K562 (cell line): ENCODE data around the gene SLC44A1. TPM values are rescaled to one million over a fixed set of nuclear protein-coding genes. Genes with fewer than 3 reads are reported as not detected.
A peak's percentile ranks its signal among the peaks of the same experiment; 100 is the strongest.

ENCODE experiments used
- CTBP1 ChIP-seq: fragments of 450-650 bp; IDR thresholded peaks from 2 replicates; pipeline ENCODE4 v1.6.1; 2016; ENCODE audit warnings: borderline replicate concordance
- EGR1 ChIP-seq: fragments of 450-650 bp; conservative IDR thresholded peaks from 2 replicates; pipeline ENCODE4 v1.6.1; 2017; ENCODE audit warnings: mild to moderate bottlenecking
- GTF2F1 ChIP-seq: IDR thresholded peaks from 2 replicates; pipeline ENCODE4 v1.6.1; 2011; ENCODE audit warnings: low read depth, low read length, improper control_type of control experiment
- HNRNPK ChIP-seq: fragments of 200-400 bp; formaldehyde crosslinking; IDR thresholded peaks from one replicate; pipeline ENCODE4 v1.6.1; 2018; ENCODE audit warnings: mild to moderate bottlenecking, low read depth, low read length; ENCODE audit not compliant: poor library complexity, severe bottlenecking
- IFI16 ChIP-seq: fragments of 250-450 bp; sonication (Bioruptor Pico); IDR thresholded peaks from 2 replicates; pipeline ENCODE4 v2.1.2; 2022; ENCODE audit warnings: mild to moderate bottlenecking, inconsistent platforms
- MTA2 ChIP-seq: fragments of 450-650 bp; IDR thresholded peaks from 2 replicates; pipeline ENCODE4 v1.6.1; 2016; ENCODE audit warnings: low read depth
- NFATC3 ChIP-seq: fragments of 450-650 bp; IDR thresholded peaks from 2 replicates; pipeline ENCODE4 v1.6.1; 2017; ENCODE audit warnings: mild to moderate bottlenecking
- PHF21A ChIP-seq: fragments of 450-650 bp; IDR thresholded peaks from 2 replicates; pipeline ENCODE4 v1.6.1; 2017; ENCODE audit warnings: low read depth, borderline replicate concordance
- RBM14 ChIP-seq: fragments of 200-400 bp; formaldehyde crosslinking; IDR thresholded peaks from 2 replicates; pipeline ENCODE4 v1.6.1; 2018; ENCODE audit warnings: low read depth, mild to moderate bottlenecking, low read length, moderate library complexity, borderline replicate concordance; ENCODE audit not compliant: insufficient read depth
- SAP30 ChIP-seq: fragments of 200-600 bp; sonication (generic); IDR thresholded peaks from 2 replicates; pipeline ENCODE4 v1.6.1; 2012; ENCODE audit warnings: borderline replicate concordance, low read depth, mild to moderate bottlenecking, moderate library complexity, low read length, control low read depth, inconsistent platforms; ENCODE audit not compliant: insufficient read depth, poor library complexity, severe bottlenecking
- SLC30A9 ChIP-seq: fragments of 250-450 bp; sonication (Bioruptor Pico); IDR thresholded peaks from 2 replicates; pipeline ENCODE4 v1.8.0; 2022; ENCODE audit warnings: mild to moderate bottlenecking, moderate library complexity
- SMAD1 ChIP-seq: fragments of 150-350 bp; IDR thresholded peaks from 2 replicates; pipeline ENCODE4 v1.6.1; 2014; ENCODE audit warnings: low read length, low read depth; ENCODE audit not compliant: partially characterized antibody
- SRSF3 ChIP-seq: fragments of 200-400 bp; formaldehyde crosslinking; IDR thresholded peaks from 2 replicates; pipeline ENCODE4 v1.6.1; 2016; ENCODE audit warnings: mild to moderate bottlenecking, low read length, moderate library complexity; ENCODE audit not compliant: insufficient read depth
- SRSF9 ChIP-seq: fragments of 200-400 bp; formaldehyde crosslinking; IDR thresholded peaks from 2 replicates; pipeline ENCODE4 v1.6.1; 2017; ENCODE audit warnings: low read depth, low read length, borderline replicate concordance
- TAF9B ChIP-seq: fragments of 450-650 bp; IDR thresholded peaks from 2 replicates; pipeline ENCODE4 v1.6.1; 2018; ENCODE audit warnings: mild to moderate bottlenecking; ENCODE audit not compliant: partially characterized antibody
- TEAD4 ChIP-seq, 2 experiments: sonication (generic) in 1 of 2; formaldehyde crosslinking in 1 of 2; IDR thresholded peaks; 2 replicates each; pipeline versions ENCODE4 v1.6.1 to v1.8.0; 2012 to 2022; ENCODE audit warnings: borderline replicate concordance in 1 of 2, inconsistent platforms in 1 of 2, low read length in 1 of 2, mild to moderate bottlenecking in 1 of 2, missing genetic modification reagents in 1 of 2
- ZBTB7A ChIP-seq: IDR thresholded peaks from 2 replicates; pipeline ENCODE4 v1.6.1; 2011; ENCODE audit warnings: low read depth, mild to moderate bottlenecking, low read length, moderate library complexity, borderline replicate concordance; ENCODE audit not compliant: control insufficient read depth
- ZNF212 ChIP-seq: fragments of 450-650 bp; formaldehyde crosslinking; IDR thresholded peaks from 2 replicates; pipeline ENCODE4 v1.4.0; 2020; ENCODE audit warnings: mild to moderate bottlenecking
- ZNF444 ChIP-seq: fragments of 250-450 bp; sonication (Bioruptor Pico); IDR thresholded peaks from 2 replicates; pipeline ENCODE4 v1.4.0; 2020; ENCODE audit warnings: mild to moderate bottlenecking, moderate library complexity
- ZNF583 ChIP-seq: fragments of 250-450 bp; sonication (Bioruptor Pico); IDR thresholded peaks from 2 replicates; pipeline ENCODE4 v1.4.0; 2020
- ZNF696 ChIP-seq: fragments of 250-450 bp; sonication (Bioruptor Pico); conservative IDR thresholded peaks from 2 replicates; pipeline ENCODE4 v1.4.0; 2020; ENCODE audit warnings: mild to moderate bottlenecking, moderate library complexity
- ZNF75A ChIP-seq: fragments of 450-650 bp; formaldehyde crosslinking; IDR thresholded peaks from 2 replicates; pipeline ENCODE4 v1.4.0; 2020; ENCODE audit warnings: mild to moderate bottlenecking
- polyA plus RNA-seq, 8 experiments: library from polyadenylated mRNA; depleted of rRNA in 4 of 8; stranded (reverse) in 5 of 8; unstranded in 3 of 8; fragments of >200 nt; fragmentation: Nextera tagmentation in 2 of 8; fragmentation: Illumina TruSeq in 1 of 8; extraction: Ambion mirVana in 2 of 8; extraction: Trizol in 1 of 8; gene quantifications; 2 replicates each; pipeline versions ENCODE4 v1.2.1 to v1.2.3, GENCODE V29; 2011 to 2014; ENCODE audit warnings: inconsistent platforms in 1 of 8, missing spikeins in 1 of 8
- total RNA-seq, 7 experiments: library from RNA; depleted of rRNA in 6 of 7; stranded (reverse); fragments of >200 nt in 6 of 7; fragmentation: Illumina TruSeq in 2 of 7; extraction: Trizol in 2 of 7; gene quantifications; 2 replicates each; pipeline versions ENCODE4 v1.2.1 to v1.2.3, GENCODE V29; 2011 to 2021; ENCODE audit warnings: low replicate concordance in 1 of 7
- TF ChIP-seq, protein P1 (sequence below): fragments of 250-450 bp; sonication (Bioruptor Pico); IDR thresholded peaks from 2 replicates; pipeline ENCODE4 v1.8.0; 2021; ENCODE audit warnings: mild to moderate bottlenecking, moderate library complexity
- TF ChIP-seq, protein P2 (sequence below): sonication (generic); formaldehyde crosslinking; IDR thresholded peaks from 2 replicates; pipeline ENCODE4 v1.8.1; 2022; ENCODE audit warnings: missing genetic modification reagents
- TF ChIP-seq, protein P3 (sequence below): fragments of 450-650 bp; formaldehyde crosslinking; IDR thresholded peaks from 2 replicates; pipeline ENCODE4 v1.4.0; 2022; ENCODE audit warnings: missing genetic modification characterization

The SLC44A1 gene
- total and polyA plus RNA-seq, 9 of the 15 experiments (the other 6 are each of a cell fraction or from before 2014, with no cell fraction given), result 0.11 to 0.59 (median 0.30) TPM

DNA sequence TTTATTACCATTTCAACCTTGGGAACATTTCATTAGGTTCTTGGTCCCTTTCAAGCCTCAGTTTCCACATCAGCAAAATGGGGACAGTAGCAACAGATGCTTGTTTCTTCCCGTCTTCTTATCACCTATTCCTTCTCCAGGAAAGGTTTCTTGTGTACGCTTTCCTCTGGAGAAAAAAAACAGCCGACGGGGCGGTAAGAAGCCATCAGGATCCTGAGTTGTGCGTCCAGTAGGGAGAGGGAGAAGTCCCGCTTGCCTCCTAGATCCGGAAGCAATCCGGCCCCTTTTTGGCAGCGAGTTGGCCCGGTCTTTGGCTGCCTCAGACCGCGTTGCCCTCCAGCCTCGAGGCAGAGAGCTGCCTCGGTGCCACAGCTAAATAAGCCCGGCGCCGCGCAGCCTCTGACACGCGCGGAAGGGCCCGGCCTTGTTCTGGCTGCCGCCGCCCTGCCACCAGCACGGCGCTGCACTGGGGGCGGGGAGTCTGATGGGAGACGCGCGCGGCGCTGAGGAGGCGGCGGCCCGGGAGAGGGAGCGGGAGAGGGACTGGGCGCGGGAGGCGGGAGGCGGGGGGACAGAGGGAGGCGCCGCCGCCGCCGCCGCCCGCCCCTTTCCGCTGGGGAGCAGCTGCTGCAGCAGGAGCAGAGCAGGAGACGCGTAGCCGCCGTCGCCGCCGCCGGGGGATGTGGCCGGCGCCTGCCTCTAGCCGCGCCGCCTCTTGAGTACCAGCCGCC lies at the start of gene SLC44A1 (continued):
- peak; percentile 44 for TF ChIP-seq EGR1
- TF ChIP-seq ZNF583 (CRISPR knock-in tag), result peak; percentile 66; the same call in 1 of the 2 replicates
- TF ChIP-seq RBM14, result no peak
- no peak for TF ChIP-seq GTF2F1
- TF ChIP-seq SAP30, result no peak
- peak; percentile 16; the same call in 1 of the 2 replicates for TF ChIP-seq ZBTB7A
- TF ChIP-seq NFATC3, result no peak
- TF ChIP-seq SLC30A9 (CRISPR knock-in tag), result no peak
- peak; percentile 22; the same call in 1 of the 2 replicates for TF ChIP-seq TEAD4 (IDR thresholded peaks at IDR 0.05; ENCODE audit: low read length)
- peak; percentile 97; the same call in 1 of the 2 replicates for TF ChIP-seq TEAD4 (CRISPR knock-in tag; IDR thresholded peaks at IDR 0.05; ENCODE audit: borderline replicate concordance)
- TF ChIP-seq MTA2, result no peak
- TF ChIP-seq, protein P1, sequence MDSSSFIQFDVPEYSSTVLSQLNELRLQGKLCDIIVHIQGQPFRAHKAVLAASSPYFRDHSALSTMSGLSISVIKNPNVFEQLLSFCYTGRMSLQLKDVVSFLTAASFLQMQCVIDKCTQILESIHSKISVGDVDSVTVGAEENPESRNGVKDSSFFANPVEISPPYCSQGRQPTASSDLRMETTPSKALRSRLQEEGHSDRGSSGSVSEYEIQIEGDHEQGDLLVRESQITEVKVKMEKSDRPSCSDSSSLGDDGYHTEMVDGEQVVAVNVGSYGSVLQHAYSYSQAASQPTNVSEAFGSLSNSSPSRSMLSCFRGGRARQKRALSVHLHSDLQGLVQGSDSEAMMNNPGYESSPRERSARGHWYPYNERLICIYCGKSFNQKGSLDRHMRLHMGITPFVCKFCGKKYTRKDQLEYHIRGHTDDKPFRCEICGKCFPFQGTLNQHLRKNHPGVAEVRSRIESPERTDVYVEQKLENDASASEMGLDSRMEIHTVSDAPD, result no peak
- no peak for TF ChIP-seq ZNF75A (CRISPR knock-in tag)
- TF ChIP-seq ZNF444 (CRISPR knock-in tag), result no peak
- TF ChIP-seq, protein P2, sequence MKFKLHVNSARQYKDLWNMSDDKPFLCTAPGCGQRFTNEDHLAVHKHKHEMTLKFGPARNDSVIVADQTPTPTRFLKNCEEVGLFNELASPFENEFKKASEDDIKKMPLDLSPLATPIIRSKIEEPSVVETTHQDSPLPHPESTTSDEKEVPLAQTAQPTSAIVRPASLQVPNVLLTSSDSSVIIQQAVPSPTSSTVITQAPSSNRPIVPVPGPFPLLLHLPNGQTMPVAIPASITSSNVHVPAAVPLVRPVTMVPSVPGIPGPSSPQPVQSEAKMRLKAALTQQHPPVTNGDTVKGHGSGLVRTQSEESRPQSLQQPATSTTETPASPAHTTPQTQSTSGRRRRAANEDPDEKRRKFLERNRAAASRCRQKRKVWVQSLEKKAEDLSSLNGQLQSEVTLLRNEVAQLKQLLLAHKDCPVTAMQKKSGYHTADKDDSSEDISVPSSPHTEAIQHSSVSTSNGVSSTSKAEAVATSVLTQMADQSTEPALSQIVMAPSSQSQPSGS (CRISPR knock-in tag), result peak; percentile 63; the same call in 1 of the 2 replicates
- peak; percentile 54 for TF ChIP-seq TAF9B
- TF ChIP-seq CTBP1, result peak; percentile 98
- TF ChIP-seq ZNF212, result 0 out of 2 replicates have a peak, but pooled peaks have one; percentile 44
- no peak for TF ChIP-seq SRSF9
- no peak for TF ChIP-seq SRSF3
- TF ChIP-seq SMAD1, result no peak
- TF ChIP-seq ZNF696, result no peak
- peak; percentile 82 for TF ChIP-seq PHF21A
- no peak for TF ChIP-seq IFI16 (CRISPR knock-in tag)
- TF ChIP-seq HNRNPK, result peak; percentile 52
- TF ChIP-seq, protein P3, sequence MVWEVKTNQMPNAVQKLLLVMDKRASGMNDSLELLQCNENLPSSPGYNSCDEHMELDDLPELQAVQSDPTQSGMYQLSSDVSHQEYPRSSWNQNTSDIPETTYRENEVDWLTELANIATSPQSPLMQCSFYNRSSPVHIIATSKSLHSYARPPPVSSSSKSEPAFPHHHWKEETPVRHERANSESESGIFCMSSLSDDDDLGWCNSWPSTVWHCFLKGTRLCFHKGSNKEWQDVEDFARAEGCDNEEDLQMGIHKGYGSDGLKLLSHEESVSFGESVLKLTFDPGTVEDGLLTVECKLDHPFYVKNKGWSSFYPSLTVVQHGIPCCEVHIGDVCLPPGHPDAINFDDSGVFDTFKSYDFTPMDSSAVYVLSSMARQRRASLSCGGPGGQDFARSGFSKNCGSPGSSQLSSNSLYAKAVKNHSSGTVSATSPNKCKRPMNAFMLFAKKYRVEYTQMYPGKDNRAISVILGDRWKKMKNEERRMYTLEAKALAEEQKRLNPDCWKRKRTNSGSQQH (CRISPR knock-in tag), result 0 out of 2 replicates have a peak, but pooled peaks have one; percentile 38
